Measurements from ENCODE around the gene FBRSL1. TPM values are rescaled to one million over a fixed set of nuclear protein-coding genes. Genes with fewer than 3 reads are reported as not detected.

FBRSL1 gene
- total RNA-seq, 1 donor from 2014 or later, result 96.1 TPM

DNA sequence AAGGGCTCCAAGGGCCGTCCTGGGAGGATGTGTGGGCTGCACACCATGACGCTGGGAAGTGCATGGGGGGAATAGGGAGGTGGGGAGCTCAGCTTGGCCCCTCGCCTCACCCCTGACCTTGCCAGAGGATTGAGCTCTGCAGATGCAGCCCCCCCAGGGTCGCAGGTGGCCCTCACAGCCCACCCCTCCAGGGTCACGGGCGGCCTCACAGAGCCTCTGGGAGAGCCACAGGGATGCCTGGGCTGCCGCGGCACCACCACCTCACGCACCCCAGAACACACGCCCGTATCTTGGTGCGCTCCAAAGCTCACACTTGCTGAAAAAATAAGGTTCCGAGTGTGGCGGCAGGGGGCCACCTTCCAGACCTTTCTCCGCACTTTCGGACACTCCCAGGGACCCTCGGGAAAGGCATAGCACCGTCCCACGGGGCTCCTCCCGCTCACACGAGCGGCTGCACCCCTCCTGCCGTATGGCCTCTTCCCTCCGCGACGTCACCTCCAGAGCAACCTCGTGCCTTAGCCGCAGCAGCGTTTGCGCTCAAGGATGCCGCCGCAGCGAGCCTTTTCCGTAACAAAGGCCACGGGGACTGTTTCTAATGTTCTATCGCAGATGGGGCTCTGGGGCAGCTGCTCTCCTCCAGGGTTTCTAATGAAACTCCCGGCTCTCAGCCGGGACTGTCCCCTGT lies 9.9 kb upstream of the FBRSL1 start:
- intact Hi-C loops (cut with micrococcal nuclease), result no loop called here
- Mint-ChIP-seq H3K27me3 (peaks cover 2% of the 10 kb centered on the region), H3K4me3 (no peak overlapping the region), H3K36me3 (ENCODE audit: low read depth) (no peaks in the 10 kb centered on the region), H3K4me1 (peaks cover 25% of the 10 kb centered on the region), H3K9me3 (no peaks in the 10 kb centered on the region), H3K27ac (no peak overlapping the region)
- no peak for DNase-seq

DNA sequence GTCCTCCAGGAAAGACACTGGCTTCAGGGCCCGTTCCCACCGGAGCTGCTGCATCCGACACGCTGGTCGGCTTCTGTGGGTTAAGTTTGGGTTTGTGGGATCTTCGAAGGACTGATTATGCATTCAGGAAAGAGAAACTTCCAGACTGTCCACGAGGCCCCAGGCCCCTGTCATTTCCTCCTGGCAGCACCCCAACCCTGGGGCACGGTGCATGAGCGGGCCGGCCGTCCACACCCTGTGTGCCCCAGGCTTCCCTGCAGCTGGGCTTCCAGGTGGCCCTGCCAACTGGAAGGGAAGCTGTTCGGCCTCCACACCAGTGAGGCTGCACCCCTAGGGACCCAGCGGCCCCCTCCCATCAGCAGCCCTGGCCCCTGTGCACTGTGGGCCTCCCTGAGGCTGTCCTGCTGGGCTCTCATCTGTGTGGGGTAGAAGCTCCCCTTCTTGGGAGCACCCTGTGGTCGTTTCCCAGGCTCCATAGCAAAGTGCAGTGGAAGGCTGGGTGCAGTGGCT lies 9.3 kb upstream of the FBRSL1 start:
- DNase-seq, result no peak
- peaks cover 22% of the 10 kb centered on the region for H3K4me1 Mint-ChIP-seq
- intact Hi-C loops (cut with micrococcal nuclease), result no loop called here
- no peaks in the 10 kb centered on the region for H3K9me3 Mint-ChIP-seq
- H3K36me3 Mint-ChIP-seq (ENCODE audit: low read depth), result no peaks in the 10 kb centered on the region
- H3K27ac Mint-ChIP-seq, result no peak overlapping the region
- peaks cover 2% of the 10 kb centered on the region for H3K27me3 Mint-ChIP-seq
- H3K4me3 Mint-ChIP-seq, result no peak overlapping the region

DNA sequence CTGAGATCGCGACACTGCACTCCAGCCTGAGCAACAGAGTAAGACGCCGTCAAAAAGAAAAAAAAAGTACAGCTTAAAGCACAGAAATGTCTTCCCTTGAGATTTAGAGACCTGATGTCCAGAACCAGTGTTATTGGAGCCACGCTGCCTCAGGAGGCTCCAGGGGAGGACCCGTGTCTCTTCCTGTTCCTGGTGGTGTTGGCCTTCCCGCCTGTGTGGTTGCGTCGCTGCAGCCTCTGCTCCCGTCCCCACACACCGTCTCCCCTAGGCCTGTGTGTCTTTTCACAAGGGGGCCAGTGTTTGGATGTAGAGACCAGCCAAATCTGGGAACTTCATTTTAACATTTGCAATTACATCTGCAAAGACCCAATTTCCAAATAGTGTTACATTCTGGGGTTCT lies 8.6 kb upstream of the FBRSL1 start:
- Mint-ChIP-seq H3K27me3 (peaks cover 2% of the 10 kb centered on the region), H3K36me3 (ENCODE audit: low read depth) (no peaks in the 10 kb centered on the region), H3K27ac (no peak overlapping the region), H3K4me1 (peaks cover 20% of the 10 kb centered on the region), H3K9me3 (no peaks in the 10 kb centered on the region), H3K4me3 (no peak overlapping the region)
- intact Hi-C loops (cut with micrococcal nuclease), result no loop called here
- no peak for DNase-seq

DNA sequence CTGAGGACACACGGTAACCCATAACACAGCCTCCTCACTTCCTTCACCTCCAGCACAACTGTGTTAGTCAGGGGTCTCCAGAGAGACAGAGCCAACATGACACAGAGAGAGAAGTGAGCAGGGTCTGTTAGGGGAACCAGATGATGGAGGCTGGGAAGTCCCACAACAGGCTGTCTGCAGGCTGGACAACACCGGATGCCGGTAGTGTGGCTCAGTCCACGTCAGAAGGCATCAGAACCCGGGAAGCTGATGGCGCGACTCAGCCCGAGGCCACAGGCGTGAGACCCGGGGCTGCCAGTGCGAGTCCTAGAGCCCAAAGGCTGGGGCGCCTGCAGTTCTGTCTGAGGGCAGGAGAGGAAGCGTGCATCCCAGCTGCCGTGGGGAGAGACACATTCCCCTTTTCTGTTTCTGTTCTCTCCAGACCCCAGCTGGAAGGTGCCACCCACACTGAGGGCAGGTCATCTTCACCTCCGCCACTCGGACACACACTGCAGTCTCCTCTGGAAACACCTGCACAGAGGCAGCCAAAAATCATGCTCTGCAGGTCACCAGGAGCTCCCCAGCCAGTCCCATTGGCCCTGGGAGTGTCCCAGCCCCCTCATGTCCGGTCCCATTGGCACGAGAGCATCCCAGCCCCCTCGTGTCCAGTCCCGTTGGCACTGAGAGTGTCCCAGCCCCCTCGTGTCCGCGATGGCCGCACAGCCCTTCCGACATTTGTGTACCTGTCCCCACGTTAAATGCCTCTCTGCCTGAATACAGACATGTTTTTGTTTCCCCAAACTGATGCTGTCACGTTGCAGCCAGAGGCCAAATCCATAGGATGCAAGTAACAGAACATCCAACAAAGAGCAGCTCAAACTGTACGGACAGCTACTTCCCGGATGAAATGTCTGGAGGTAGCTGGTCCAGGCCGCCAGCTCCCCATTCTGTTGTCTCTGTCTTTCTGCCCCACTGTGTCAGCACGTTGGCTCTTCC lies 7.9 kb upstream of the FBRSL1 start:
- Mint-ChIP-seq H3K4me3 (no peak overlapping the region), H3K4me1 (peaks cover 16% of the 10 kb centered on the region), H3K27ac (no peak overlapping the region), H3K27me3 (peaks cover 2% of the 10 kb centered on the region), H3K9me3 (no peaks in the 10 kb centered on the region), H3K36me3 (ENCODE audit: low read depth) (no peaks in the 10 kb centered on the region)
- intact Hi-C loops (cut with micrococcal nuclease), result no loop called here
- DNase-seq, result no peak

DNA sequence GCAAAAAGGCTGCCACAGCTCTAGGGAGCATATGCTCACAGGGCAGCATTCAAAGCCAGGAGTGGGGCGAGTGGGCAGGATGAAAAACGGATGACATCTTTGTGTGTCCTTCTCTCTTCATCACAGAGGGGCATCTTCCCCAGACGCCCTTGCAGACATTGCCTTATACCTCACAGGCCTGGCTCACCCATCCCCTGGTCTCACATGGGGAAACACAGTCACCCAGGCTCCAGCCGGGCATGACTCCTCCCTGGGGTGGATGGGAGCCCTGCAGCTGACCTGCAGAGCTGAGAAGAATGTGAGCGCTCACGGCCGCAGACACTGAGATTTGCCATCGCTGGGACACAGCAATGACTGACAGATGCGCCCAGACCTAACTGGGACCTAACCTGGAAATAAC lies 7.2 kb upstream of the FBRSL1 start:
- intact Hi-C loops (cut with micrococcal nuclease), result no loop called here
- no peak for DNase-seq
- Mint-ChIP-seq H3K27ac (no peak overlapping the region), H3K36me3 (ENCODE audit: low read depth) (no peaks in the 10 kb centered on the region), H3K4me3 (no peak overlapping the region), H3K27me3 (peaks cover 2% of the 10 kb centered on the region), H3K9me3 (no peaks in the 10 kb centered on the region), H3K4me1 (peaks cover 15% of the 10 kb centered on the region)

DNA sequence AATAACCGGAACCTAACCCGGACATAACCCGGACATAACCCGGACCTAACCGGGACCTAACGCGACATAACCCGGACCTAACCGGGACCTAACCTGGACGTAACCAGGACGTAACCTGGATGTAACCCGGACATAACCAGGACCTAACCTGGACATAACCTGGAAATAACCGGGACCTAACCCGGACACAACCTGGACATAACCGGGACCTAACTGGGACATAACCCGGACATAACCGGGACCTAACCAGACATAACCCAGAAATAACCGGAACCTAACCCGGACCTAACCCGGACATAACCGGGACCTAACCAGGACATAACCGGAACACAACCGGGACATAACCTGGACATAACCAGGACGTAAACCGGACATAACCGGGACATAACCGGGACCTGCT lies 6.7 kb upstream of the FBRSL1 start:
- Mint-ChIP-seq H3K27me3 (peaks cover 2% of the 10 kb centered on the region), H3K36me3 (ENCODE audit: low read depth) (no peaks in the 10 kb centered on the region), H3K4me1 (peaks cover 16% of the 10 kb centered on the region), H3K9me3 (no peaks in the 10 kb centered on the region), H3K27ac (no peak overlapping the region), H3K4me3 (no peak overlapping the region)
- DNase-seq, result no peak
- intact Hi-C loops (cut with micrococcal nuclease), result no loop called here

DNA sequence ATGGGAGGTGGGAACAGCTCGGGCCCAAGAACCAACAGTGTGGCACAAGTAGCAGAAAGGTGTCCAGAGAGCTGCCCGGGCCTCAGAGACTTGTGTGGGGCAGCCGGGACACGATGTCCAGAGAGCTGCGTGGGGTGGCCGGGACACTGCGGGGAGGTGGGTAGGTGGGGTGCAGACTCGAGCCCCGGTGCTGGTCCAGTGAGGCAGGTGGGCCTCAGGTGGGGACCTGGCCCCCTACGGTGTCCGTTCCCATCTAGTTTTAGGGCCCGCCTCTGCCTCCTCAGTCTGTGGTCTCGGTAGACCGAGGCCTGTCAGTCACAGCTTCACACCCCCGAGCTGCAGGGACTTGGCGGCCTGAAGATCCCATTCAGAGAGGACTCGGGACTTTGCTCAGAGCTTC lies 6.3 kb upstream of the FBRSL1 start:
- intact Hi-C loops (cut with micrococcal nuclease), result no loop called here
- no peak overlapping the region for H3K27ac Mint-ChIP-seq
- no peak for DNase-seq
- peaks cover 2% of the 10 kb centered on the region for H3K27me3 Mint-ChIP-seq
- H3K4me1 Mint-ChIP-seq, result peaks cover 18% of the 10 kb centered on the region
- no peaks in the 10 kb centered on the region for H3K9me3 Mint-ChIP-seq
- H3K4me3 Mint-ChIP-seq, result no peak overlapping the region
- H3K36me3 Mint-ChIP-seq (ENCODE audit: low read depth), result no peaks in the 10 kb centered on the region

DNA sequence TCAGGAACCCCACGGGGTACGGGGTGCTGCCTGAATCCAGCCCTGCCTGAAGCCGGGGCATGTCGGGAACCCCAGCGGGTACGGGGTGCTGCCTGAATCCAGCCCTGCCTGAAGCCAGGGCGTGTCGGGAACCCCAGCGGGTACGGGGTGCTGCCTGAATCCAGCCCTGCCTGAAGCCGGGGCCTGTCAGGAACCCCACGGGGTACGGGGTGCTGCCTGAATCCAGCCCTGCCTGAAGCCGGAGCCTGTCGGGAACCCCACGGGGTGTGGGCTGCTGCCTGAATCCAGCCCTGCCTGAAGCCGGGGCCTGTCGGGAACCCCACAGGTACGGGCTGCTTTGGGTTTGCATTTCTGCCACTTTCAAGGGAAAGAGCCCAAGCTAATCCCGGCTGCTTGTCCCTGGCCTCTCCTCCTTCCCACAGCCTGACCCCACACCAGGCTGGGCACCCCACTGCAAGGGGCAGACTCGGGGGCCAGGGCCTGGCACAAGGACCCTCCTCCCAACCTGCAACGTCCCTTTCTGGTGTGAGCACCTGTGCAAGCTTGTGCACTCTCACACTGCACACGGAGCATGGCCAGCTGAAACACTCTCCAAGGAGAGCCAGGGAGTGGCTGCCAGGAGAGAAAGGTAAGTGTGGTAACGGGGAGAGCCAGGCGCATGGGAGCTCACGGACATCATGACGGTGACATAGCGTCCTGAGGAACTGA lies 5.6 kb upstream of the FBRSL1 start:
- Mint-ChIP-seq H3K9me3 (no peaks in the 10 kb centered on the region), H3K36me3 (ENCODE audit: low read depth) (no peaks in the 10 kb centered on the region), H3K27me3 (peaks cover 2% of the 10 kb centered on the region), H3K27ac (no peak overlapping the region), H3K4me3 (no peak overlapping the region), H3K4me1 (peaks cover 22% of the 10 kb centered on the region)
- no peak for DNase-seq
- intact Hi-C loops (cut with micrococcal nuclease), result no loop called here

DNA sequence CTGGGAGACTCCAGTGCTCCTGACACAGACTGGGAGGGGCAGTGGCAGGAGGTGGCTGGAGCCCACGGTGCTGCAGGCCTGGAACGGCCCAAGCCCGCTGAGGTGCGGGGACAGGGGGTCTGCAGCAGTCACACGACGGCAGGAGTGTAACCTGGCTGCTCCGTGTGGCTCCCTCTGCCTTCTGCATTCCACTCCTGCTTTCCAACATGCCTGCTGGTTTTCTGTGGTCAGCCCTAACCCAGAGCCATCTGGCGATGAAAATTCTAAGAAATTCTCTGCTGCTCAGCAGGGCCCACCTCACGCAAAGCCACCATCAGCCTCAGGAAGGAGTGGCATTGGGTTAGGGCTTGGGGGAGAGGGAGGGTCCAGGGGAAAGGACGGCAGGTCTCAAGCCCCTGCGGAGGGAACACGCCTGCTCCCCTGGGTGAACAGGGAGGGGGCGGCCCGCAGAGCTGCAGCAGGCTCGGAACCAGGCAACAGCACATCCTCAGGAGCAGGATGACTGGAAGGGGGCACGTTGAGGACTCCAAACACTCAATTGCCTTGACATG lies 5.0 kb upstream of the FBRSL1 start:
- Mint-ChIP-seq H3K27me3 (peaks cover 2% of the 10 kb centered on the region), H3K4me1 (peaks cover 22% of the 10 kb centered on the region), H3K4me3 (no peak overlapping the region), H3K9me3 (no peaks in the 10 kb centered on the region), H3K27ac (no peak overlapping the region), H3K36me3 (ENCODE audit: low read depth) (no peaks in the 10 kb centered on the region)
- DNase-seq, result no peak
- intact Hi-C loops (cut with micrococcal nuclease), result no loop called here

DNA sequence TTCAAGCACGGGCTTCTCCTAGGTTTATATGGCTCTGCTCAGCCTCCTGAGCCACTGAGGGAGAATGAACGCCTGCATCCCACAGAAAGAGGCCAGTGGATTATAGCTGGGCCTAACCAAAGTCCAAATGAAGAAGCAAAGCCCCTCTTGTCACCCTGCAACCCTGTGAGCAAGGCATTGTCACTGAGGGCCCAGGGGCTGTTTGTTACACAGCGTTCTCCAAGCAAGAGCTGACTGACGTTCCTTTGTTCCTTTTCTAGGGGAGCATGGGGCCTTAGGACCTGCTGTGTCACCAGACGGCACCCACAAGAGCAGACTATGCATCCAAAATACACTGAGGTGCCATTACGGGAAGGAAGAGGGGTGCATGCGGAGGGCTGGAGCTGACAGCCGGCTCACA lies 4.3 kb upstream of the FBRSL1 start:
- no peaks in the 10 kb centered on the region for H3K9me3 Mint-ChIP-seq
- DNase-seq, result no peak
- intact Hi-C loops (cut with micrococcal nuclease), result no loop called here
- no peak overlapping the region for H3K4me3 Mint-ChIP-seq
- H3K4me1 Mint-ChIP-seq, result peaks cover 22% of the 10 kb centered on the region
- no peaks in the 10 kb centered on the region for H3K36me3 Mint-ChIP-seq (ENCODE audit: low read depth)
- peaks cover 2% of the 10 kb centered on the region for H3K27me3 Mint-ChIP-seq
- H3K27ac Mint-ChIP-seq, result no peak overlapping the region

DNA sequence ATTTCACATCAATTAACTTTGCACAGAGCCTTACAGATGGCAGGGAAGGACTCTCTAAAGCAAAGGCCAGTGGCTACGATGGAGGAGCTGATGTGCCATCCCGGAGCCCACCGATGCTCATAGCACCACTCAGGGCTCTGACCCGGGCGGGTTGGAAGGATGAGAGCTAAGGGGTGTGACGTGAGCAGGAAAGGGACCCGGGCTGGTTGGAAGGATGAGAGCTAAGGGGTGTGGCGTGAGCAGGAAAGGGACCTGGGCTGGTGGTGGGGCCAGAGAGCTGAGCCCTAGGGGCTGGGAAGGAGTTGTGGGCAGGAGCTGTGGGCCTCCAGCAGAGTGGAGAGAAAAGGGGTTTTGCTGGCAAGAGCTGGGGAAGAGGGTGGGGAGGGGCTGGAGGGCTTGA lies 3.8 kb upstream of the FBRSL1 start:
- H3K36me3 Mint-ChIP-seq (ENCODE audit: low read depth), result no peaks in the 10 kb centered on the region
- peak overlapping the region; percentile 18 for H3K27ac Mint-ChIP-seq
- no peak overlapping the region for H3K4me3 Mint-ChIP-seq
- H3K4me1 Mint-ChIP-seq, result peaks cover 25% of the 10 kb centered on the region
- H3K9me3 Mint-ChIP-seq, result no peaks in the 10 kb centered on the region
- intact Hi-C loops (cut with micrococcal nuclease), result no loop called here
- peaks cover 2% of the 10 kb centered on the region for H3K27me3 Mint-ChIP-seq
- DNase-seq, result no peak

DNA sequence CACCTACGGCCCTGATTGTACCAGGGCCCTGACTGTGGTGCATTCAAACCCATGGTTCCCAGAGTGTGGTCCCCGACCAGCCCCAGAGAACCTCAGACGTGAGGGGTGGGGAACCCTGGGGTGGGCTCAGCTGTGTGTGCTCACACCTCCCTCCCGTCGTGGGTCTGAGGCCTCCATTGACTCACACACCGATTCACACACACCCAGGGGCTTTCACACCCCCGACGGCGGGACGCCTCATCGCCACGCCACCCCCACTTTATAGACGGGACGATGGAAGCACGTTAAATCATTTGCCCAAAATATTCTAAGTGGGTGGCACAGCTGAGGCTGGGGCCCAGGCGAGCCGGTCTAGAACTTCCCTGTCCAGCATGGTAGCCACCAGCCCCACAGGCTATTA lies 3.4 kb upstream of the FBRSL1 start:
- peaks cover 28% of the 10 kb centered on the region for H3K4me1 Mint-ChIP-seq

DNA sequence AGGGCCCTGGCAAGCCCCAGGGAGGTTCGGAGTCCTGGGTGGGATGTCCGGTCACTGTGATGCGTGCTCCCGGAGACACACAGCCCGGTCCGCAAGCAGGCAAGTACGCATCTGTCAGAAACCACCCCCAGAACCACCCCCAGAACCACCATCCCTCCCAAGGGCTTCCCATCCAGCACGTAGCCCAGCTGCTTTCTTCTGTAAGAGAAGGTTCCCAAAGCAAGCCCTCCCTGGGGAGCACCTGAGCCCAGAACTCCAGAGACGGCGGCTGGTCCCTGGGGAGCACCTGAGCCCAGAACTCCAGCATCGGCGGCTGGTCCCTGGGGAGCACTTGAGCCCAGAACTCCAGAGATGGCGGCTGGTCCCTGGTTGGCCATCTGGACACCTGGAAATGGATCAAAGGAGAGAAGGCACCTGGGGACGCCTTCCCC lies 2.6 kb upstream of the FBRSL1 start:
- Mint-ChIP-seq H3K4me3 (peak overlapping the region; percentile 89), H3K27me3 (no peaks in the 10 kb centered on the region), H3K27ac (peak overlapping the region; percentile 95), H3K4me1 (peaks cover 34% of the 10 kb centered on the region), H3K9me3 (no peaks in the 10 kb centered on the region), H3K36me3 (ENCODE audit: low read depth) (peaks cover 4% of the 10 kb centered on the region)
- no peak for DNase-seq
- intact Hi-C loops (cut with micrococcal nuclease), result no loop called here

More for the DNA sequence above, 3.4 kb upstream of the FBRSL1 start:
- DNase-seq, result no peak
- Mint-ChIP-seq H3K27me3 (no peaks in the 10 kb centered on the region), H3K27ac (no peak overlapping the region), H3K4me3 (no peak overlapping the region), H3K9me3 (no peaks in the 10 kb centered on the region), H3K36me3 (ENCODE audit: low read depth) (no peaks in the 10 kb centered on the region)
- intact Hi-C loops (cut with micrococcal nuclease), result no loop called here

Measured in activated CD4-positive, alpha-beta T cell treated with anti-CD3 and anti-CD28 coated beads, Interleukin-2, amount 10 ng/mL, durations not matched to agents 24 days and 14 days (primary cell).